ENCODE data around the gene UBN1.

Gene UBN1

GRCh38 chr16:4902038-4902437 is 54.8 kb downstream of the UBN1 start:
- TF ChIP-seq CTCF (conservative IDR thresholded peaks at IDR 0.05; ENCODE audit: low read depth, low read length) = no peak
- no peak overlapping the region for H3K4me3 ChIP-seq (ENCODE audit: low read length)
- DNase-seq (ENCODE audit: low read depth) = no peak

DNA sequence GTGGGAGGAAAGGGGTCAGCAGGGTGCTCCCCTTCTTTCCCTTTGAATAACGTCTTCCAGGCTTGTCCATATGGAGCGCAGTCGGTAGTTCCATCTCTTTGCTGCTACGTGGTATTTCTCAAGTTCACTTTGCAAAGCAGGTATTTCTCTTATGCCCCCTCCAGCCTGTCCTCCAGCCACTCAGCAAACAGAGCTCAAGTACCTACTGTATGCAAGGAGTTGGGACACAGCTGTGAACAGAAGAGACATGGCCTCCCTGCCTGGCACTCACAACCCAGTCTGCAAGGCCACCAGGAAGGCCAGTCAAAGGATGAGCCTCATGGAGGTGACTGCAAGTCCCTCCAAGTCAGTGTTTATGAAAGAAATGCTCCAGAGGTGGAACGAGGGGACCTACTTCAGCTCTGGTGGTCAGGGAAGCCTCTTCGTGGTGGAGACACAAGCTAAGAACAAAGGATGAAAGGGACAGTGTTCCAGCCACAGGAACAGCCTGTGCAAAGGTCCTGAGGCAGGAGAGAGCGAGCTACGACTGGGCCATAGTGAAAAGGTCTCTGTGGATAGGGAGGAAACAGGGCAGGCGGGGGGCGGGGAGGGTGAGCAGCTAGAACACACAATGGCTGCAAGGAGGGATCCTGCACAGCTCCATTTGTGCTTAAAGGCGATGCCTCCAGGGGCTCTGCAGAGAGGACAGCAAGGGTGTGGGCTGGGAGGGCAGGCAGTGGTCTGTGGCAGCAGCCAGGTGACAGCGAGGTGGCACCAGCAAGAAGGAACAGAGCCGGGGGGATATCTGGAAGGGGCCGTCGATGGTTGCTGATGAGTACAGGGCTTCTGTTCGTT is 57.0 kb downstream of the UBN1 start:
- no peak for TF ChIP-seq CTCF (conservative IDR thresholded peaks at IDR 0.05; ENCODE audit: low read depth, low read length)
- DNase-seq (ENCODE audit: low read depth) = no peak
- H3K4me3 ChIP-seq (ENCODE audit: low read length) = no peak overlapping the region

DNA sequence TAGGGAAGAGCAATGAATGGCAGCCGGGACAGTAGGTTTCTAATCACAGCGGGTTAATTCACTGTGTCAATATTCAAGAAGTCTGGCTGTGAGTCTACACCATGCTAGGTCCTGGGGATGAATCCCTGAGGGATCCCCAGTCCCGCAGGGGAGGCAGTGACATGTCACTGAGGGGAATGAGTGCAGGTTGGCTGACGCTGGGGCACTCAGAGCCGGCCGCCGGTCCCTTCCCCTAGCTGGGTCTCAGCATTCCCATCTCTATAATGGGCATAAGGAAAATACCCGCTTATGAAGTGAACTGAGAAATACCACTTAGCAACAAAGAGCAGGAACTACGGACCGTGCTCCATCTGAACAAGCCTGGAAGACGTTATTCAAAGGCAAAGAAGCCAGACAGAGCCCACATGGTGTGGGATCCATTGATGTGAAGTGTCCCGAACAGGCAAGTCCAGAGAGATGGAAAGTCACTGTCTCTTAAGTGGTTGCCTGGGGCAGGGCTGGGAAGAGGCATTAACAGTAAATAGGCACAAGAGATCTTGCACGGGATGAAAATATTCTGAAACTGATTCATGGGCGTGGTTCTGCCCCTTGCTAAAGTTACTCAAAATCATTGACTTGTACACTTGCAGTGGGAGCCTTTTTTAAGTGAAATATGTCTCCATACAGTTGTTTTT is 57.8 kb downstream of the UBN1 start:
- no peak for TF ChIP-seq CTCF (conservative IDR thresholded peaks at IDR 0.05; ENCODE audit: low read depth, low read length)
- no peak overlapping the region for H3K4me3 ChIP-seq (ENCODE audit: low read length)
- no peak for DNase-seq (ENCODE audit: low read depth)

- H3K4me3 ChIP-seq (ENCODE audit: low read length) = no peak overlapping the region
- no peak for TF ChIP-seq CTCF (conservative IDR thresholded peaks at IDR 0.05; ENCODE audit: low read depth, low read length)
- no peak for DNase-seq (ENCODE audit: low read depth)
Measured at GRCh38 chr16:4908854-4909401, 61.6 kb downstream of the UBN1 start.

- DNase-seq (ENCODE audit: low read depth) = no peak
- TF ChIP-seq CTCF (conservative IDR thresholded peaks at IDR 0.05; ENCODE audit: low read depth, low read length) = no peak
- no peak overlapping the region for H3K4me3 ChIP-seq (ENCODE audit: low read length)
Measured at GRCh38 chr16:4909825-4910224, 62.5 kb downstream of the UBN1 start.

DNA sequence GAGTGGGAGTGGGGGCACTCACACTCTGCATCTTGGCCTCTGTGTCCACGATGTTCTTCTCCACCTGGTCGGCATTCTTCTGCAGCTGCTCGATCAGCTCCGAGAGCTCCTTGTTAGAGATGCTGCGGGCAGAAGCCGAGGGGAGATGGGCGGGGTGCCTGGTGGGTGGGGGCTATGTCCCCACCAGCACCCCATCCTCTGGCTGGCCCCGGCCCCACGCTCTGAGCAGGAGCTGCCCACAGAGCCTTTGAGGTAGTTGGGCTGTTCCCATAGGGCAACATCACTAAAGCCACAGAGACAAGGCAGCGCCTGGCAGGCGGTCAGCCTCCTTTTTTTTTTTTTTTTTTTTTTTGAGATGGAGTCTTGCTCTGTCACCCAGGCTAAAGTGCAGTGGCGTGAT is 63.5 kb downstream of the UBN1 start:
- no peak overlapping the region for H3K4me3 ChIP-seq (ENCODE audit: low read length)
- DNase-seq (ENCODE audit: low read depth) = no peak
- TF ChIP-seq CTCF (conservative IDR thresholded peaks at IDR 0.05; ENCODE audit: low read depth, low read length) = no peak

Data from retinal pigment epithelial cell (primary cell).